ENCODE data around the gene PDZD7.
"Not testable (repeated sequence)": the region's sequence is repeated elsewhere in the genome, so short reads cannot be mapped to it uniquely, and the experiment has no call there.

The PDZD7 gene

DNA sequence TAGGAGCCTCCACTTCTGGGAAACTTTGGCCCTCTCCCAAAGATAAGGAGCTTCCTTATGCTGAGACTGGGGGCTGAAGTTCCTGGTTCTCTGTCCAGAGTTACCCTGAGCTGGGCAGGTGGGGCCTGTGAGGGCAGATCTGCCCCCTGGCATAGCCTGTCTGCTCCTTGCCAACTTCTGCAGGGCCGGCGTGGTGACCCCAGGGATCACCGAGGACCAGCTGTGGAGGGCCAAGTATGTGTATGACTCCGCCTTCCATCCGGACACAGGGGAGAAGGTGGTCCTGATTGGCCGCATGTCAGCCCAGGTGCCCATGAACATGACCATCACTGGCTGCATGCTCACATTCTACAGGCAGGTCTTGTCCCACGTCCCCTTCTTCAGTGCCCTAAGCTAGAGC, 4.4 kb upstream of the PDZD7 start:
- POLR2A ChIA-PET: interaction anchor here (0.9 kb wide), 1 partner anchor 500 kb away, joined by 4 read pairs; the partner anchor contains the start of gene HIF1AN
- Histone ChIP-seq H3K9me3 (ENCODE audit: control insufficient read depth, insufficient read depth, low read depth, low read length) (no peaks in the 10 kb centered on the region), H3K36me3 (ENCODE audit: control insufficient read depth in 2 of 2, insufficient read depth in 1 of 2, low read length in 2 of 2) (peaks cover 0 to 19% of the 10 kb centered on the region in 2 experiments; a peak in 1 of 3 replicates), H3K4me1 (ENCODE audit: control insufficient read depth, insufficient read depth, low read length) (peaks cover 18% of the 10 kb centered on the region), H3K4me3 (ENCODE audit: low read depth, low read length) (no peak overlapping the region), H3K27ac (ENCODE audit: extremely low read depth, low read depth, low read length) (no peak overlapping the region)
- TF ChIP-seq GLI2 (tag by site-specific recombination; IDR thresholded peaks at IDR 0.05; ENCODE audit: borderline replicate concordance, low read depth) (no peak), ZNF248 (tag by site-specific recombination; IDR thresholded peaks at IDR 0.05) (no peak), ZNF280D (tag by site-specific recombination; IDR thresholded peaks at IDR 0.05) (no peak), GLIS2 (tag by site-specific recombination; IDR thresholded peaks at IDR 0.05) (no peak)
- TF ChIP-seq, protein P1, sequence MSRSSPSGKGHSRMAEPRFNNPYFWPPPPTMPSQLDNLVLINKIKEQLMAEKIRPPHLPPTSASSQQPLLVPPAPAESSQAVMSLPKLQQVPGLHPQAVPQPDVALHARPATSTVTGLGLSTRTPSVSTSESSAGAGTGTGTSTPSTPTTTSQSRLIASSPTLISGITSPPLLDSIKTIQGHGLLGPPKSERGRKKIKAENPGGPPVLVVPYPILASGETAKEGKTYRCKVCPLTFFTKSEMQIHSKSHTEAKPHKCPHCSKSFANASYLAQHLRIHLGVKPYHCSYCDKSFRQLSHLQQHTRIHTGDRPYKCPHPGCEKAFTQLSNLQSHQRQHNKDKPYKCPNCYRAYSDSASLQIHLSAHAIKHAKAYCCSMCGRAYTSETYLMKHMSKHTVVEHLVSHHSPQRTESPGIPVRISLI (tag by site-specific recombination; IDR thresholded peaks at IDR 0.05): no peak
- CTCF ChIA-PET: interaction anchor here (1.0 to 2.7 kb wide), 5 partner anchors 17 to 60 kb away, joined by 3 to 17 read pairs (median 9); no protein-coding TSS in a partner anchor

DNA sequence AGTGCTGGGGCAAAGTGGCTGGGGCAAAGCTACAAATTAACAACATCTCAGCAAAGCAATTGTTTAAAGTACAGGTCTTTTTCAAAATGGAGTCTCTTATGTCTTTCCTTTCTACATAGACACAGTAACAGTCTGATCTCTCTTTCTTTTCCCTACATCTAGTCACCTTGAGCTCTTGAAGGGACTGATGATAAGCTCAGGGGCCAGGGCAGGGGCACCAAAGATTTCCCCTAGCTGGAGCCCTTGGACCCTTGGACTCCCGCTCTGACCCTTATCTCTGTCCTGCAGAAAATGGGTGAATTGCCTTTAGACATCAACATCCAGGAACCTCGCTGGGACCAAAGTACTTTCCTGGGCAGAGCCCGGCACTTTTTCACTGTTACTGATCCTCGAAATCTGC, 3.5 kb upstream of the PDZD7 start:
- H3K9me3 ChIP-seq (ENCODE audit: control insufficient read depth, insufficient read depth, low read depth, low read length); H3K4me3 ChIP-seq (ENCODE audit: low read depth, low read length); H3K27ac ChIP-seq (ENCODE audit: extremely low read depth, low read depth, low read length): not testable (repeated sequence)
- ChIA-PET POLR2A (interaction anchor here (0.5 kb wide), 1 partner anchor 455 kb away, joined by 3 read pairs; no protein-coding TSS in a partner anchor), CTCF (interaction anchor here (1.0 to 2.7 kb wide), 4 partner anchors 16 to 40 kb away, joined by 3 to 17 read pairs (median 8); no protein-coding TSS in a partner anchor)
- H3K36me3 ChIP-seq (ENCODE audit: control insufficient read depth in 2 of 2, insufficient read depth in 1 of 2, low read length in 2 of 2): peaks cover 0 to 19% of the 10 kb centered on the region in 2 experiments; a peak in 1 of 3 replicates
- peaks cover 18% of the 10 kb centered on the region for H3K4me1 ChIP-seq (ENCODE audit: control insufficient read depth, insufficient read depth, low read length)

- POLR2A ChIA-PET: interaction anchor here (1.0 kb wide), 1 partner anchor 10 kb away, joined by 4 read pairs; no protein-coding TSS in a partner anchor
- Histone ChIP-seq H3K9me3 (ENCODE audit: control insufficient read depth, insufficient read depth, low read depth, low read length) (no peaks in the 10 kb centered on the region), H3K4me3 (ENCODE audit: low read depth, low read length) (no peak overlapping the region), H3K4me1 (ENCODE audit: control insufficient read depth, insufficient read depth, low read length) (peaks cover 18% of the 10 kb centered on the region), H3K27ac (ENCODE audit: extremely low read depth, low read depth, low read length) (no peak overlapping the region), H3K36me3 (ENCODE audit: control insufficient read depth in 2 of 2, insufficient read depth in 1 of 2, low read length in 2 of 2) (peaks cover 0 to 19% of the 10 kb centered on the region in 2 experiments; a peak in 1 of 3 replicates)
- TF ChIP-seq ZNF596 (tag by site-specific recombination; IDR thresholded peaks at IDR 0.05): no peak
- TF ChIP-seq, protein P2, sequence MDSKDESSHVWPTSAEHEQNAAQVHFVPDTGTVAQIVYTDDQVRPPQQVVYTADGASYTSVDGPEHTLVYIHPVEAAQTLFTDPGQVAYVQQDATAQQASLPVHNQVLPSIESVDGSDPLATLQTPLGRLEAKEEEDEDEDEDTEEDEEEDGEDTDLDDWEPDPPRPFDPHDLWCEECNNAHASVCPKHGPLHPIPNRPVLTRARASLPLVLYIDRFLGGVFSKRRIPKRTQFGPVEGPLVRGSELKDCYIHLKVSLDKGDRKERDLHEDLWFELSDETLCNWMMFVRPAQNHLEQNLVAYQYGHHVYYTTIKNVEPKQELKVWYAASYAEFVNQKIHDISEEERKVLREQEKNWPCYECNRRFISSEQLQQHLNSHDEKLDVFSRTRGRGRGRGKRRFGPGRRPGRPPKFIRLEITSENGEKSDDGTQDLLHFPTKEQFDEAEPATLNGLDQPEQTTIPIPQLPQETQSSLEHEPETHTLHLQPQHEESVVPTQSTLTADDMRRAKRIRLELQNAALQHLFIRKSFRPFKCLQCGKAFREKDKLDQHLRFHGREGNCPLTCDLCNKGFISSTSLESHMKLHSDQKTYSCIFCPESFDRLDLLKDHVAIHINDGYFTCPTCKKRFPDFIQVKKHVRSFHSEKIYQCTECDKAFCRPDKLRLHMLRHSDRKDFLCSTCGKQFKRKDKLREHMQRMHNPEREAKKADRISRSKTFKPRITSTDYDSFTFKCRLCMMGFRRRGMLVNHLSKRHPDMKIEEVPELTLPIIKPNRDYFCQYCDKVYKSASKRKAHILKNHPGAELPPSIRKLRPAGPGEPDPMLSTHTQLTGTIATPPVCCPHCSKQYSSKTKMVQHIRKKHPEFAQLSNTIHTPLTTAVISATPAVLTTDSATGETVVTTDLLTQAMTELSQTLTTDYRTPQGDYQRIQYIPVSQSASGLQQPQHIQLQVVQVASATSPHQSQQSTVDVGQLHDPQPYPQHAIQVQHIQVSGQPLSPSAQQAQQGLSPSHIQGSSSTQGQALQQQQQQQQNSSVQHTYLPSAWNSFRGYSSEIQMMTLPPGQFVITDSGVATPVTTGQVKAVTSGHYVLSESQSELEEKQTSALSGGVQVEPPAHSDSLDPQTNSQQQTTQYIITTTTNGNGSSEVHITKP (tag by site-specific recombination; IDR thresholded peaks at IDR 0.05): peak; percentile 48; the same call in 1 of the 2 replicates
- CTCF ChIA-PET: interaction anchor here (0.8 to 2.7 kb wide), 3 partner anchors 8 to 27 kb away, joined by 3 to 12 read pairs (median 4); no protein-coding TSS in a partner anchor
These were observed 2.3 kb upstream of the PDZD7 start for GRCh38 chr10:101033276-101033675.
